DOHH2 (cell line): ENCODE data around the gene PWWP2A.

Source experiments
- EZH2phosphoT487 ChIP-seq: fragments of 200-600 bp; sonication (generic); IDR thresholded peaks from 2 replicates; pipeline ENCODE4 v1.6.1; 2017; ENCODE audit warnings: borderline replicate concordance, mild to moderate bottlenecking, antibody characterized with exemption, low read length, moderate library complexity, mixed read lengths
- TF ChIP-seq, protein P1 (sequence below): fragments of 200-600 bp; sonication (generic); IDR thresholded peaks from one replicate; pipeline ENCODE4 v1.5.1; 2014; ENCODE audit warnings: antibody characterized with exemption, mild to moderate bottlenecking, low read depth, low read length; ENCODE audit not compliant: poor library complexity, severe bottlenecking

DNA sequence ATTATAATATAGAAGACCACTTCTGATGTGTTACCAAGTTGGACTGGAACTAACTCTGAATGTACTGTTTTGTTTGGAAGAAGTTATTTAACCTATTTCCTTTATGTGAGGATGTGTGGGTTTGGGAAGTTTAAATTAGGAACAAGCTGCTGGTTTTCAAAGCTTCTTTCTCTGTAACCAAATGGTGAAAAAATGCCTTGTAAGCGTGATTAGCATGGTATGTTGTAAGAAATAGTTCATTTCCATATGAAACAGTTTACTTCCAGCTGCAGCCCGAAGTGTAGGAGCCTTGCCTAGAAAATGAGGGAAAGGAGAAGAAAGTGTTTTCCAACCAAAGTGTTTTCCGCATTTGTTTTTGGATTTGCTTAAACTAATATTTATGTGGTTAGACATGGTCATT, 74.3 kb downstream of the PWWP2A start:
- TF ChIP-seq, protein P1, sequence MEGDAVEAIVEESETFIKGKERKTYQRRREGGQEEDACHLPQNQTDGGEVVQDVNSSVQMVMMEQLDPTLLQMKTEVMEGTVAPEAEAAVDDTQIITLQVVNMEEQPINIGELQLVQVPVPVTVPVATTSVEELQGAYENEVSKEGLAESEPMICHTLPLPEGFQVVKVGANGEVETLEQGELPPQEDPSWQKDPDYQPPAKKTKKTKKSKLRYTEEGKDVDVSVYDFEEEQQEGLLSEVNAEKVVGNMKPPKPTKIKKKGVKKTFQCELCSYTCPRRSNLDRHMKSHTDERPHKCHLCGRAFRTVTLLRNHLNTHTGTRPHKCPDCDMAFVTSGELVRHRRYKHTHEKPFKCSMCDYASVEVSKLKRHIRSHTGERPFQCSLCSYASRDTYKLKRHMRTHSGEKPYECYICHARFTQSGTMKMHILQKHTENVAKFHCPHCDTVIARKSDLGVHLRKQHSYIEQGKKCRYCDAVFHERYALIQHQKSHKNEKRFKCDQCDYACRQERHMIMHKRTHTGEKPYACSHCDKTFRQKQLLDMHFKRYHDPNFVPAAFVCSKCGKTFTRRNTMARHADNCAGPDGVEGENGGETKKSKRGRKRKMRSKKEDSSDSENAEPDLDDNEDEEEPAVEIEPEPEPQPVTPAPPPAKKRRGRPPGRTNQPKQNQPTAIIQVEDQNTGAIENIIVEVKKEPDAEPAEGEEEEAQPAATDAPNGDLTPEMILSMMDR, result no peak
- no peak for TF ChIP-seq EZH2phosphoT487
